ENCODE measurements around the gene LCP2. TPM values are rescaled to one million over a fixed set of nuclear protein-coding genes. Genes with fewer than 3 reads are reported as not detected.

The LCP2 gene
- total and polyA plus RNA-seq, 2 of the 4 experiments (the other 2 are of a cell fraction): not detected

DNA sequence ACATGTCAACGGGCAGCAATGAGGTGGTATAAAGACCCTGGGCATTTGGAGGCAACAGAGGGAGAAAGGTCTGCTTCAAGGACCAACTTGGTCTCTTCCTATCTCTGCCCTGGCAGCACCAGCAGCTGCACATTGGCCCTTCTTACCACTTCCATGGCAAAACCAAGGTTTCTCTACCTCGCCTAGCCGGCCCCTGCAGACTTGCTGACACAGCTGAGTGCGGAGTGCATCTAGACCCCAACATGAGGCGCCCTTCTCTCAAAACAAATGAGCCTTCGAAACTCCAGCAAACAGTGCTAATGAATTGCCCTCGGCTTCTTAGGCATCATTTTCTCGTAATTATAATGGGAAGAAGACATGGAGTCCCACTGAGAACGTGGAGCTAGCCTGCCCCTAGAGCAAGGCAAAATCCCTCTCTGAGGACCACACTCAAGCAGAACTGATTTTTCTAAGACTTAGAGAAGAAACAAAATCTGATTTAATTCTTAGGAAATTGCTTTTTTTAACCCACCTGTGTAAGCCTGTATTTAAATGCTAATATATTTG is 49.5 kb upstream of the LCP2 start (continued):
- TF ChIP-seq USF2 (IDR thresholded peaks at IDR 0.05; ENCODE audit: low read depth, low read length) (no peak), FOS (IDR thresholded peaks at IDR 0.05; ENCODE audit: low read depth, low read length) (no peak), RAD21 (IDR thresholded peaks at IDR 0.05; ENCODE audit: low read length) (no peak), BHLHE40 (IDR thresholded peaks at IDR 0.05; ENCODE audit: low read depth, low read length) (no peak)

GRCh38 chr5:170345971-170346370 is 48.4 kb upstream of the LCP2 start:
- H3K18ac ChIP-seq (ENCODE audit: low read depth, low read length): no peak overlapping the region
- H2BK120ac ChIP-seq (ENCODE audit: low read depth, low read length): no peak overlapping the region
- H3K4ac ChIP-seq (ENCODE audit: low read depth, low read length): no peak overlapping the region
- no peak overlapping the region for H3K56ac ChIP-seq (ENCODE audit: extremely low read depth, insufficient read depth, low read length)
- DNase-seq: no peak
- no peak overlapping the region for H3K14ac ChIP-seq (replicated peaks; ENCODE audit: low read depth, low read length)
- intact Hi-C loops (cut with micrococcal nuclease) (no loop called here), in situ Hi-C loops (cut with MboI; ENCODE audit: low sequenced_read_pairs) (no loop called here), dilution Hi-C loops (cut with HindIII; ENCODE audit: low sequenced_read_pairs, unreplicated experiment) (no loop called here)
- H2AK5ac ChIP-seq (ENCODE audit: low read depth, low read length): no peak overlapping the region
- no peak overlapping the region for H3K4me2 ChIP-seq (ENCODE audit: low read depth, low read length)
- BruUV-seq (replicated peaks): no TSS peak
- no CpG with 5 or more reads among the region's 1 CpG for WGBS, 2 experiments (ENCODE audit: extremely low coverage in 2 of 2, insufficient read length in 1 of 2)
- ATAC-seq (ENCODE audit: low read depth): no peak
- no peak overlapping the region for H3K4me3 ChIP-seq (ENCODE audit: insufficient read depth, low read depth, low read length)
- no peak overlapping the region for H4K91ac ChIP-seq (ENCODE audit: insufficient read depth, low read depth, low read length)
- no peaks in the 10 kb centered on the region for H3K9me3 ChIP-seq (ENCODE audit: control insufficient read depth, insufficient read depth, low read length)
- no peak overlapping the region for H2AK9ac ChIP-seq (replicated peaks; ENCODE audit: low read depth, low read length, poor library complexity)
- ChIA-PET POLR2A (ENCODE audit: unreplicated experiment) (no interaction called here), CTCF (no interaction called here)
- H4K8ac ChIP-seq (ENCODE audit: low read depth in 2 of 2, low read length in 2 of 2): no peak overlapping the region
- H3K27ac ChIP-seq (ENCODE audit: insufficient read depth, low read length): no peak overlapping the region
- H3K36me3 ChIP-seq (ENCODE audit: control insufficient read depth, insufficient read depth, low read length): no peaks in the 10 kb centered on the region
- H3K9me1 ChIP-seq (ENCODE audit: insufficient read depth, low read length): no peaks in the 10 kb centered on the region
- H2BK15ac ChIP-seq (ENCODE audit: low read depth, low read length): no peak overlapping the region
- no peak overlapping the region for H2BK20ac ChIP-seq (ENCODE audit: low read depth, low read length)
- no peak overlapping the region for H3K23ac ChIP-seq (ENCODE audit: low read depth, low read length)
- H3K4me1 ChIP-seq (ENCODE audit: control insufficient read depth, insufficient read depth, low read length): no peaks in the 10 kb centered on the region
- H4K5ac ChIP-seq (ENCODE audit: low read depth, low read length): no peak overlapping the region
- H3K79me1 ChIP-seq (ENCODE audit: low read depth in 1 of 2, low read length in 2 of 2): no peaks in the 10 kb centered on the region
- H4K20me1 ChIP-seq (ENCODE audit: insufficient read depth, low read length): no peaks in the 10 kb centered on the region
- no peak overlapping the region for H2BK5ac ChIP-seq (ENCODE audit: low read depth, low read length, poor library complexity, severe bottlenecking)
- no peak overlapping the region for H3K9ac ChIP-seq (ENCODE audit: low read depth, low read length)
- H2AFZ ChIP-seq (replicated peaks; ENCODE audit: low read length, poor library complexity): no peak overlapping the region
- peaks cover 4% of the 10 kb centered on the region; the same call in 1 of the 2 replicates for H3K27me3 ChIP-seq (ENCODE audit: control insufficient read depth, insufficient read depth, low read length)
- TF ChIP-seq CHD1 (IDR thresholded peaks at IDR 0.05; ENCODE audit: low read depth, low read length) (no peak), SMC3 (IDR thresholded peaks at IDR 0.05; ENCODE audit: low read depth, low read length) (no peak), RCOR1 (IDR thresholded peaks at IDR 0.05; ENCODE audit: insufficient replicate concordance, low read length) (no peak), POLR2A (IDR thresholded peaks at IDR 0.05; ENCODE audit: low read depth, low read length) (no peak), MXI1 (IDR thresholded peaks at IDR 0.05; ENCODE audit: borderline replicate concordance, low read depth, low read length) (no peak), NFE2L2 (IDR thresholded peaks at IDR 0.05; ENCODE audit: low read depth, low read length) (no peak), CTCF (conservative IDR thresholded peaks at IDR 0.05; ENCODE audit: low read depth, low read length) (no peak), ELK1 (IDR thresholded peaks at IDR 0.05; ENCODE audit: borderline replicate concordance, low read depth, low read length) (no peak), MAZ (IDR thresholded peaks at IDR 0.05; ENCODE audit: borderline replicate concordance, low read depth, low read length) (no peak), BHLHE40 (IDR thresholded peaks at IDR 0.05; ENCODE audit: low read depth, low read length) (no peak), RAD21 (IDR thresholded peaks at IDR 0.05; ENCODE audit: low read length) (no peak), CEBPB (IDR thresholded peaks at IDR 0.05; ENCODE audit: low read depth, low read length) (no peak)
